Ishikawa (cell line): ENCODE data around the gene ADGRD2.

Source experiments
- CREB1 ChIP-seq: IDR thresholded peaks from 2 replicates; pipeline ENCODE4 v1.6.1; 2012; ENCODE audit warnings: low read depth
- EP300 ChIP-seq: IDR thresholded peaks from 2 replicates; pipeline ENCODE4 v1.6.1; 2012; ENCODE audit warnings: borderline replicate concordance
- FOXM1 ChIP-seq: IDR thresholded peaks from 2 replicates; pipeline ENCODE4 v1.6.1; 2012; ENCODE audit warnings: low read depth, borderline replicate concordance
- YY1 ChIP-seq: IDR thresholded peaks from 2 replicates; pipeline ENCODE4 v1.6.1; 2012; ENCODE audit warnings: low read depth

DNA sequence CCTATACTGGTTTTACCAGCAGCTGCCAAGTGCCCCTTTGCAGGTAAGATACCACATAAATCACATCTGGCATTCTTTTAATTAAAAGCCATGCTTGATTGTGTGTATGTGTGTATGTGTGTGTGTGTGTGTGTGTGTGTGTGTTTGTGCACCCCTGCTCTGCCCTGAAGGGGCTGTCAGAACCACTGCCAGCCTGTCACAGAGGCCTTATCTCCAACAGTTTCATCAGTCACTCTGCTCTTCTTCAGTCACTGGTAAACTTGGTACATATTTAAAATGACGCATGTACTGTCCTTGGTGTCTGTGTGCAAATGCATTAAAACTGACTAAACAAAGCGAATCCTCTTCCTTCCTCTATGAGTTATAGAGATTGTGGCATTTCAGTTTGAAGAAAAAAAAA lies 75.9 kb downstream of the ADGRD2 start:
- TF ChIP-seq FOXM1 (no peak), EP300 (no peak), YY1 (no peak), CREB1 (no peak)
